ENCODE measurements around the gene SLC25A17. TPM values are rescaled to one million over a fixed set of nuclear protein-coding genes. Genes with fewer than 3 reads are reported as not detected.
"Not testable (repeated sequence)": the region's sequence is repeated elsewhere in the genome, so short reads cannot be mapped to it uniquely, and the experiment has no call there.

The SLC25A17 gene
- total and polyA plus RNA-seq, 2 experiments from 2014 or later = 19.6 to 27.6 TPM

DNA sequence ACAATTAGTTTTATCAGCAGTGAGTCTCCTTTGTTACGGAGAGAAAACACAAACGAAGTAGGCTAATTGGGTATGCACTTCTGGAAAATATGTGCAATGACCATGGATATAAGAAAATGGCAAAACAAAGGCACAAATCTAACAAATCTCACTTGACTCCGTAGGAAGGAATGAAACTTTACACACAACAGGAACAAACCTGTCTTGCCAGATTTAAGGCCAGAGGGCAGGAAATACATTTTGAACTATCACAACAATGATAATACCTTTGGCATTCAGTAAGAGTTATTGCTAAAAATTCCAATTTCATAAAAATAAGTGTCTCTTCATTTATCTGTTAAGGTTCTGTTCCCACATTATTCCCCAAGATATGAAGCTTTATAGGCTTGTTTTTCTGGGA, 36.6 kb downstream of the SLC25A17 start:
- H3K4me1 ChIP-seq (ENCODE audit: insufficient read depth) = no peaks in the 10 kb centered on the region
- in situ Hi-C loops (cut with MboI) = no loop called here
- no peak overlapping the region for H3K4me2 ChIP-seq (ENCODE audit: unreplicated experiment)
- H2AFZ ChIP-seq = no peak overlapping the region
- H3K9me2 ChIP-seq (ENCODE audit: insufficient read depth) = no peaks in the 10 kb centered on the region
- no peaks in the 10 kb centered on the region for H3F3A ChIP-seq (ENCODE audit: insufficient read depth)
- no peaks in the 10 kb centered on the region for H4K20me1 ChIP-seq (ENCODE audit: insufficient read depth)
- no peak overlapping the region for H3K27ac ChIP-seq
- H3K9ac ChIP-seq = no peak overlapping the region
- no peaks in the 10 kb centered on the region for H3K9me3 ChIP-seq (ENCODE audit: low read depth)
- no peaks in the 10 kb centered on the region for H3K27me3 ChIP-seq (replicated peaks; ENCODE audit: insufficient read depth)
- TF ChIP-seq EZH2phosphoT487 (IDR thresholded peaks at IDR 0.05; ENCODE audit: insufficient read depth, low read depth) (no peak), EZH2 (IDR thresholded peaks at IDR 0.05; ENCODE audit: insufficient read depth, poor library complexity, severe bottlenecking) (no peak)
- no peak for DNase-seq
- WGBS, 2 experiments (ENCODE audit: low coverage in 1 of 2, low lambda C conversion rate in 2 of 2, missing lambda C conversion rate in 2 of 2) = 95 to 96% methylated on average over 3 of the region's 3 CpGs
- H3K36me3 ChIP-seq (ENCODE audit: low read depth) = peaks cover 3% of the 10 kb centered on the region; the same call in 1 of the 2 replicates
- no peaks in the 10 kb centered on the region for H3K79me2 ChIP-seq (ENCODE audit: insufficient read depth)
- no peak overlapping the region for H3K4me3 ChIP-seq

DNA sequence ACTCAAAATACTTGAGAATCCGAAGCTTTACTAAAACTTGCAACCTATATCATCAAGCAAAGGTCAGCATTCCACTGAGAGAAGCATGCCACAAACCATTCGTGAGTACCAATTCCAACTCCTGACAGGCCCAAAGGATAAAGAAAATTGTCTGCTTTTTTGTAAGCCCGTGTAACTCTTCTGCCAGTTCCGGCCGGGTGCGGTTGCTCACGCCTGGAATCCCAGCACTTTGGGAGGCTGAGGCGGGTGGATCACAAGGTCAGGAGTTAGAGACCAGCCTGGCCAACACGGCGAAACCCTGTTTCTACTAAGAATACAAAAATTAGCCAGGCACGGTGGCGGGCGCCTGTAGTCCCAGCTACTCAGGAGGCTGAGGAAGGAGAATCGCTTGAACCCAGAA, 37.4 kb downstream of the SLC25A17 start:
- DNase-seq; H3K27me3 ChIP-seq (replicated peaks; ENCODE audit: insufficient read depth): not testable (repeated sequence)

DNA sequence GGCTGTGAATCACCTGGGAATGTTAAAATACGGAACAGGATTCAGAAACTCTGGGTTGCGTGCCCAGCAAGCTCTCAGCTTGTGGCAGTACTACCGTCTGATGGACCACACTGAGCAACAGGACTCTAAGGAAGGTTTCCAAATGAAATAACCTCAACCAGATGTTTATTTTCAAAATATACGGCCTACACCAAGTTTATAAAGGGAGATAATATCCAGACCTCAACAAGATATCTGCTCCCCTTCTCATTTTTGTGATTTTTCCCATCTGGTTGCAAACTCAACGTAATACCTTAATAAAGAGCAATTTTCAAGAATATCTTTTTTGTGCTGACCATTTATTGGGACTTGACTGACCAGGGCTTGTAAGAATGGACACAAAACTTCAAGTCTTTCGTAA, 49.4 kb downstream of the SLC25A17 start:
- Histone ChIP-seq H2AFZ (no peak overlapping the region), H3K4me3 (no peak overlapping the region), H3K4me2 (ENCODE audit: unreplicated experiment) (no peak overlapping the region), H4K20me1 (ENCODE audit: insufficient read depth) (no peaks in the 10 kb centered on the region), H3K4me1 (ENCODE audit: insufficient read depth) (peaks cover 4% of the 10 kb centered on the region), H3K9ac (no peak overlapping the region), H3F3A (ENCODE audit: insufficient read depth) (peaks cover 8% of the 10 kb centered on the region; the same call in 1 of the 2 replicates), H3K9me3 (ENCODE audit: low read depth) (no peaks in the 10 kb centered on the region), H3K27me3 (replicated peaks; ENCODE audit: insufficient read depth) (no peaks in the 10 kb centered on the region), H3K36me3 (ENCODE audit: low read depth) (peaks cover 29% of the 10 kb centered on the region; the same call in 1 of the 2 replicates), H3K27ac (no peak overlapping the region), H3K9me2 (ENCODE audit: insufficient read depth) (no peaks in the 10 kb centered on the region), H3K79me2 (ENCODE audit: insufficient read depth) (no peaks in the 10 kb centered on the region)
- no peak for DNase-seq
- in situ Hi-C loops (cut with MboI) = no loop called here
- TF ChIP-seq EZH2 (IDR thresholded peaks at IDR 0.05; ENCODE audit: insufficient read depth, poor library complexity, severe bottlenecking) (no peak), EZH2phosphoT487 (IDR thresholded peaks at IDR 0.05; ENCODE audit: insufficient read depth, low read depth) (no peak)
- WGBS, 2 experiments (ENCODE audit: low coverage in 1 of 2, low lambda C conversion rate in 2 of 2, missing lambda C conversion rate in 2 of 2) = 85 to 86% methylated on average over 6 of the region's 6 CpGs

More for the DNA sequence above, 37.4 kb downstream of the SLC25A17 start:
- H3K4me3 ChIP-seq; H3F3A ChIP-seq (ENCODE audit: insufficient read depth); H3K79me2 ChIP-seq (ENCODE audit: insufficient read depth); H3K4me2 ChIP-seq (ENCODE audit: unreplicated experiment); H3K27ac ChIP-seq; H3K9me3 ChIP-seq (ENCODE audit: low read depth); H3K9ac ChIP-seq; H2AFZ ChIP-seq; H3K9me2 ChIP-seq (ENCODE audit: insufficient read depth); in situ Hi-C loops (cut with MboI); H3K4me1 ChIP-seq (ENCODE audit: insufficient read depth); H3K36me3 ChIP-seq (ENCODE audit: low read depth); H4K20me1 ChIP-seq (ENCODE audit: insufficient read depth): not testable (repeated sequence)
- WGBS, 2 experiments (ENCODE audit: low coverage in 1 of 2, low lambda C conversion rate in 2 of 2, missing lambda C conversion rate in 2 of 2) = 96 to 98% methylated on average over 14 of the region's 14 CpGs

DNA sequence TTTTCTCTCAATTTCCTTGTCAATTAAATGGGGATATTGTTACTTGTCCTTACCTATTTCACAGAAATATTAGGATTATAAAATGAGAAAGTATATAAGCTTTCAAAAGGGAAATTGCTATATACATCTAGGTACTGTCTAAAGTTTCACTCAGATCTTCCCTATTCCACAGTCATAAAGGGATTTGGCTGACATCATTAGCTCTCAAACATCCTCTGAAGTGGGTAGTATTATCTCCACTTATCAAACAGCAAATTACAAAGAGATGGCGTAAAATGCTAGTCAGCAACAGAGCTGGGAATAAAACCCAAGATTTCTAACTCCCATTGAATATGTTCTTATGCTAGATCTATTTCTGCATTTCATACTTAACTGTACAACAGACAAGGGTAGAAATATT, 50.9 kb downstream of the SLC25A17 start:
- Histone ChIP-seq H3K4me2 (ENCODE audit: unreplicated experiment) (no peak overlapping the region), H3F3A (ENCODE audit: insufficient read depth) (peaks cover 12% of the 10 kb centered on the region; the same call in 1 of the 2 replicates)
- 100% methylated on average over 1 of the region's 1 CpG for WGBS, 2 experiments (ENCODE audit: low coverage in 1 of 2, low lambda C conversion rate in 2 of 2, missing lambda C conversion rate in 2 of 2)

DNA sequence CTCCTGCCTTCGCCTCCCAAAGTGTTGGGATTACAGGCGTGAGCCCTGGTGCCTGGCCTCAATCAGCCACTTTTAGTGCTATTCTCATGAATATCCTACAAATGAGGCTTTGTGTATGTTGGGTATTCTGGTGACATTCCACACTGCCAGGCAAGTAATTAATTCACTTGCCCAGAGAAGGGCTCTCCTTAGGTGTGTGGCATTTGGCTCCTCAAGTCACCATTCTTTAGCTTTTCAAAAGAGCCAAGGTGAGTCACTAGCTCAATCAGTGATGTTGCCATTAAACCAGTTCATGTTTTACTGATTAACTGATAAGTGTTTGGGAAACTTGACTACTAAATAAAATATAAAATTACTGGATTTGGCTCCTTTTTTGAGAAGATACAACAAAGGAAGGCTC, 52.2 kb downstream of the SLC25A17 start:
- no peak overlapping the region for H3K4me2 ChIP-seq (ENCODE audit: unreplicated experiment)
- DNase-seq = no peak
- TF ChIP-seq EZH2 (IDR thresholded peaks at IDR 0.05; ENCODE audit: insufficient read depth, poor library complexity, severe bottlenecking) (no peak), EZH2phosphoT487 (IDR thresholded peaks at IDR 0.05; ENCODE audit: insufficient read depth, low read depth) (no peak)
- no peak overlapping the region for H3K27ac ChIP-seq
- H3K36me3 ChIP-seq (ENCODE audit: low read depth) = peaks cover 21% of the 10 kb centered on the region; the same call in 1 of the 2 replicates
- peaks cover 12% of the 10 kb centered on the region; the same call in 1 of the 2 replicates for H3F3A ChIP-seq (ENCODE audit: insufficient read depth)
- no peaks in the 10 kb centered on the region for H4K20me1 ChIP-seq (ENCODE audit: insufficient read depth)
- H3K4me1 ChIP-seq (ENCODE audit: insufficient read depth) = peaks cover 9% of the 10 kb centered on the region
- H2AFZ ChIP-seq = no peak overlapping the region
- 94 to 95% methylated on average over 2 of the region's 2 CpGs for WGBS, 2 experiments (ENCODE audit: low coverage in 1 of 2, low lambda C conversion rate in 2 of 2, missing lambda C conversion rate in 2 of 2)
- H3K4me3 ChIP-seq = no peak overlapping the region
- no peaks in the 10 kb centered on the region for H3K27me3 ChIP-seq (replicated peaks; ENCODE audit: insufficient read depth)
- in situ Hi-C loops (cut with MboI) = no loop called here
- H3K9me2 ChIP-seq (ENCODE audit: insufficient read depth) = no peaks in the 10 kb centered on the region
- no peak overlapping the region for H3K9ac ChIP-seq
- no peaks in the 10 kb centered on the region for H3K9me3 ChIP-seq (ENCODE audit: low read depth)
- H3K79me2 ChIP-seq (ENCODE audit: insufficient read depth) = no peaks in the 10 kb centered on the region

More for the DNA sequence above, 50.9 kb downstream of the SLC25A17 start:
- H3K27me3 ChIP-seq (replicated peaks; ENCODE audit: insufficient read depth) = no peaks in the 10 kb centered on the region
- in situ Hi-C loops (cut with MboI) = no loop called here
- H3K27ac ChIP-seq = no peak overlapping the region
- H2AFZ ChIP-seq = no peak overlapping the region
- no peak overlapping the region for H3K9ac ChIP-seq
- H3K9me3 ChIP-seq (ENCODE audit: low read depth) = no peaks in the 10 kb centered on the region
- peaks cover 21% of the 10 kb centered on the region; the same call in 1 of the 2 replicates for H3K36me3 ChIP-seq (ENCODE audit: low read depth)
- no peak for DNase-seq
- no peaks in the 10 kb centered on the region for H3K79me2 ChIP-seq (ENCODE audit: insufficient read depth)
- no peak overlapping the region for H3K4me3 ChIP-seq
- peaks cover 9% of the 10 kb centered on the region for H3K4me1 ChIP-seq (ENCODE audit: insufficient read depth)
- H4K20me1 ChIP-seq (ENCODE audit: insufficient read depth) = no peaks in the 10 kb centered on the region
- TF ChIP-seq EZH2phosphoT487 (IDR thresholded peaks at IDR 0.05; ENCODE audit: insufficient read depth, low read depth) (no peak), EZH2 (IDR thresholded peaks at IDR 0.05; ENCODE audit: insufficient read depth, poor library complexity, severe bottlenecking) (no peak)
- H3K9me2 ChIP-seq (ENCODE audit: insufficient read depth) = no peaks in the 10 kb centered on the region

Measured in GM23248 (cell line).